Neural crest cell (in vitro differentiated cells): ENCODE results near the gene CNKSR3. TPM values are rescaled to one million over a fixed set of nuclear protein-coding genes. Genes with fewer than 3 reads are reported as not detected.

Source experiments
- DNase-seq: peaks from one replicate; pipeline ENCODE4 v3.0.0; 2021; ENCODE audit warnings: low read depth, mixed read lengths, low spot score
- H3K27ac Mint-ChIP-seq: one replicate; pipeline ENCODE4 v1.8.0; 2021; ENCODE audit warnings: mild to moderate bottlenecking, mixed read lengths; ENCODE audit not compliant: unreplicated experiment
- H3K27me3 Mint-ChIP-seq: 2 replicates; pipeline ENCODE4 v1.8.0; 2021; ENCODE audit warnings: low read depth, mild to moderate bottlenecking, mixed read lengths
- H3K36me3 Mint-ChIP-seq: 2 replicates; pipeline ENCODE4 v1.8.0; 2021; ENCODE audit warnings: low read depth, mild to moderate bottlenecking, mixed read lengths
- H3K4me1 Mint-ChIP-seq: 2 replicates; pipeline ENCODE4 v1.8.0; 2021; ENCODE audit warnings: mixed read lengths
- H3K4me3 Mint-ChIP-seq: one replicate; pipeline ENCODE4 v1.8.0; 2021; ENCODE audit warnings: mild to moderate bottlenecking, mixed read lengths
- H3K9me3 Mint-ChIP-seq: 2 replicates; pipeline ENCODE4 v1.8.0; 2021; ENCODE audit warnings: mixed read lengths
- total RNA-seq: library from RNA; stranded (reverse); gene quantifications from 2 replicates; pipeline ENCODE4 v1.2.1, GENCODE V29; 2021
- TF ChIP-seq, protein P1 (sequence below): fragments of 200-600 bp; sonication (generic); conservative IDR thresholded peaks from 2 replicates; pipeline ENCODE4 v1.5.0; 2021; ENCODE audit warnings: antibody characterized with exemption, mild to moderate bottlenecking

Gene CNKSR3
- total RNA-seq, 1 donor from 2014 or later, result 11.7 TPM

DNA sequence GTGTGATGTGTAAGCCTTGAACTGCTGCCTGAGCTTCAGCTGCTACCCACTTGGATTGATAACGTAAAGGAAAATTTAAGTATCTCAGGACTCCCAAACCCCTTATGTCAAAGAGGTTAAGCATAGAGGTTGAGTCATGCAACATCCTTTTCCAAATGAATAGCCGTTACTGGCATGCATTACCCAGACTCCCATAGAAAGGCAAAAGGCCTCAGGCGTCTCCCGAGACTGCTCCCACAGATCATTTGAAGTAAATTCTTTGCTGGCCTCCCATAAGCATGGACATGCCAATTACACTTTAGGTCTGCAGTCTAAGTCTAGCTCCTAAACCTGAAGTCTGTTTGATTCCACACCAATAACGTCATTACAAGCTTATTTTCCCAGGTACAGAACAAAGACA is 168.6 kb downstream of the CNKSR3 start:
- H3K36me3 Mint-ChIP-seq, result no peaks in the 10 kb centered on the region
- peaks cover 2% of the 10 kb centered on the region for H3K9me3 Mint-ChIP-seq
- no peaks in the 10 kb centered on the region for H3K27me3 Mint-ChIP-seq
- no peak overlapping the region for H3K4me3 Mint-ChIP-seq
- TF ChIP-seq, protein P1, sequence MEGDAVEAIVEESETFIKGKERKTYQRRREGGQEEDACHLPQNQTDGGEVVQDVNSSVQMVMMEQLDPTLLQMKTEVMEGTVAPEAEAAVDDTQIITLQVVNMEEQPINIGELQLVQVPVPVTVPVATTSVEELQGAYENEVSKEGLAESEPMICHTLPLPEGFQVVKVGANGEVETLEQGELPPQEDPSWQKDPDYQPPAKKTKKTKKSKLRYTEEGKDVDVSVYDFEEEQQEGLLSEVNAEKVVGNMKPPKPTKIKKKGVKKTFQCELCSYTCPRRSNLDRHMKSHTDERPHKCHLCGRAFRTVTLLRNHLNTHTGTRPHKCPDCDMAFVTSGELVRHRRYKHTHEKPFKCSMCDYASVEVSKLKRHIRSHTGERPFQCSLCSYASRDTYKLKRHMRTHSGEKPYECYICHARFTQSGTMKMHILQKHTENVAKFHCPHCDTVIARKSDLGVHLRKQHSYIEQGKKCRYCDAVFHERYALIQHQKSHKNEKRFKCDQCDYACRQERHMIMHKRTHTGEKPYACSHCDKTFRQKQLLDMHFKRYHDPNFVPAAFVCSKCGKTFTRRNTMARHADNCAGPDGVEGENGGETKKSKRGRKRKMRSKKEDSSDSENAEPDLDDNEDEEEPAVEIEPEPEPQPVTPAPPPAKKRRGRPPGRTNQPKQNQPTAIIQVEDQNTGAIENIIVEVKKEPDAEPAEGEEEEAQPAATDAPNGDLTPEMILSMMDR, result no peak
- no peak for DNase-seq
- no peak overlapping the region for H3K27ac Mint-ChIP-seq
- H3K4me1 Mint-ChIP-seq, result peaks cover 29% of the 10 kb centered on the region

DNA sequence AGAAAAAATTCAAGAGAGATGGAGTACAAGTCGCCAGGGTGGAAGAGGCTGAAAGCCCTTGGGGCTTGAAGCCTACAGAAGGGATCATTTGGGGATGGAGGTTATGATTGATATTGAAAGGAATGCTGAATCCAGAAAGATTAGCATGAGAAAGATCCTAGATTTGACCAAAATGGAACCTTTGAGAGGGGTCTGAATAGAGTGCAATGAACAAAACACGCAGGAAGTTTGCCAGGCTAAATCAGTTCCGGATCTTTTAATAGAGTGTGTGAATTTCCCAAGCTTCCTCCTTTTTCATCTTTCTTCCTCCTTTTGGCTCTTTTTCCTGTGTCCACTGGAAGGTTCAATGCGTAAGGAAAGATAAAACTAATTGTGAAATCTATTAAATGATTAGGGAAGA is 169.1 kb downstream of the CNKSR3 start:
- H3K9me3 Mint-ChIP-seq, result peaks cover under 1% of the 10 kb centered on the region
- TF ChIP-seq, protein P1, result no peak
- no peak for DNase-seq
- no peak overlapping the region for H3K4me3 Mint-ChIP-seq
- H3K4me1 Mint-ChIP-seq, result peaks cover 29% of the 10 kb centered on the region
- H3K27me3 Mint-ChIP-seq, result no peaks in the 10 kb centered on the region
- no peak overlapping the region for H3K27ac Mint-ChIP-seq
- no peaks in the 10 kb centered on the region for H3K36me3 Mint-ChIP-seq

Other genes with a start within 250 kb of the CNKSR3 start
- gene IPCEF1, start 153.9 kb downstream of the CNKSR3 start, total RNA-seq, result 0.28 and 0.52 TPM in 2 replicates
- gene SCAF8, start 222.7 kb upstream of the CNKSR3 start, total RNA-seq, result 63.6 and 64.8 TPM in 2 replicates